ENCODE results near the gene SAFB2.

SAFB2 gene

GRCh38 chr19:5632657-5633056 is 10.1 kb upstream of the SAFB2 start:
- TF ChIP-seq, protein P1, sequence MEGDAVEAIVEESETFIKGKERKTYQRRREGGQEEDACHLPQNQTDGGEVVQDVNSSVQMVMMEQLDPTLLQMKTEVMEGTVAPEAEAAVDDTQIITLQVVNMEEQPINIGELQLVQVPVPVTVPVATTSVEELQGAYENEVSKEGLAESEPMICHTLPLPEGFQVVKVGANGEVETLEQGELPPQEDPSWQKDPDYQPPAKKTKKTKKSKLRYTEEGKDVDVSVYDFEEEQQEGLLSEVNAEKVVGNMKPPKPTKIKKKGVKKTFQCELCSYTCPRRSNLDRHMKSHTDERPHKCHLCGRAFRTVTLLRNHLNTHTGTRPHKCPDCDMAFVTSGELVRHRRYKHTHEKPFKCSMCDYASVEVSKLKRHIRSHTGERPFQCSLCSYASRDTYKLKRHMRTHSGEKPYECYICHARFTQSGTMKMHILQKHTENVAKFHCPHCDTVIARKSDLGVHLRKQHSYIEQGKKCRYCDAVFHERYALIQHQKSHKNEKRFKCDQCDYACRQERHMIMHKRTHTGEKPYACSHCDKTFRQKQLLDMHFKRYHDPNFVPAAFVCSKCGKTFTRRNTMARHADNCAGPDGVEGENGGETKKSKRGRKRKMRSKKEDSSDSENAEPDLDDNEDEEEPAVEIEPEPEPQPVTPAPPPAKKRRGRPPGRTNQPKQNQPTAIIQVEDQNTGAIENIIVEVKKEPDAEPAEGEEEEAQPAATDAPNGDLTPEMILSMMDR (conservative IDR thresholded peaks at IDR 0.05), result no peak
- H3K27ac ChIP-seq, result peak overlapping the region; percentile 54

DNA sequence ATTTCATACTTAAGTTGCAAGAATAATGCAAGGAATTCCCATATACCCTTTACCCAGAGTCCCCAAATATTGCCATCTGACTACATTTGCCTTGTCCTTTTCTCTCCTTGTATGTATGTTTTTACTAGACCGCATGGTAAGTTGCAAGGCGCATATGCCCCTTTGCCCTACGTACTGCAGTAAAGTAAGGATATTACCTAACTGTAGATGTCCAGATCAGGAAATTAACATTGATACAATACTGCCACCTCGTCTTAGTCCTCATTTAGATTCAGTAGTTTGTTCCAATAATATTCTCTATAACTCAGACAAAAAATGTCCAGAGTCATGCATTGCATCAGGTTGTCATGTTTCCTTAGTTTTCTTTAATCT is 9.7 kb upstream of the SAFB2 start:
- TF ChIP-seq, protein P1 (conservative IDR thresholded peaks at IDR 0.05), result no peak
- H3K27ac ChIP-seq, result peak overlapping the region; percentile 54

DNA sequence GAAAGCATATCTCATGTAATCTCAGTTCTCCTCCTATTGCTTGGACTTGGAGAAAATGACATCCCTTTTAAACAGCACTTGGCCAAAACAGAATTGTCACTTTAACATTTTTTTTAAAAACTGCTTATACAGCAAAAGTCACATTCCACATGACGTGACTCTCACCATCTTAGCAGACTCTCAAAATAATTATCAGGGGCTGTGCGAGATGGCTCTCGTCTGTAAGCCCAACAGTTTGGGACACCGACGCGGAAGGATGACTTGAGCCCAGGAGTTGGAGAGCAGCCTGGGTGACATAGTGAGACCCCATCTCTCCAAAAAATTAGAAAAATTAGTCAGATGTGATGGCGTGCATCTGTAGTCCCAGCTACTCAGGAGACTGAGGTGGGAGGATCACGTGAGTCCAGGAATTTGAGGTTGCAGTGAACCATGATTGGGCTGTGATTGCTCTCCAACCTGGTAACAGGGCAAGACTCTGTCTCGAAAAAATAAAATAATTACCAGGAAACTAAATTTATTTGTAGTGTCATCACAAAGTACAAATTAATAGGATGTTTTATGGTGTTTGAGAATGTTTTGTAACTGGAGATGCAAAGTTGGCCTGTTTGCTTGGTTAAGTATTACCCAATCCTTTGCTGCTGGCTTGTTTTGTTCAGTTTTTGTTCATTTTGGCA is 9.1 kb upstream of the SAFB2 start:
- TF ChIP-seq, protein P1 (conservative IDR thresholded peaks at IDR 0.05), result no peak
- H3K27ac ChIP-seq, result peak overlapping the region; percentile 54

GRCh38 chr19:5628919-5629481 is 6.4 kb upstream of the SAFB2 start:
- TF ChIP-seq, protein P1 (conservative IDR thresholded peaks at IDR 0.05), result no peak
- peak overlapping the region; percentile 54; the same call in 1 of the 2 replicates for H3K27ac ChIP-seq

DNA sequence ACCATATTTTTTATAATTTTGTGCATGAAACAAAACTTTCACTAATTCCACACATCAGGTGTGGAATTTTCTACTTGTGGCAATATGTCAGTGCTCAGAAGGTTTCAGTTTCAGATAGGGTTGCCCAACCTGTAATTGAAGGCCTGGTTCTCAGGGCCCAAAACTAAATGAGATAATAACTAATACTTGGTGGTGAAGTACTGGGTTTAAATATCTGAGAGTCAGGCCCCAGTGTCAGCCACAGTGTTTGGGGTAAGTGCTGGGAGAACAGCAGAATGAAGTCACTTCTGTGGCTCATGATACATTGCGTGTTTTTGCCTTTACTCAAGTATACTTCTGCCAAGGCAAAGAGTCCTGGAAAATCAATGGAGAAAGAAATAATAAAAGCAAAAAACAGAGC is 5.9 kb upstream of the SAFB2 start:
- TF ChIP-seq, protein P1 (conservative IDR thresholded peaks at IDR 0.05), result no peak
- H3K27ac ChIP-seq, result no peak overlapping the region; the same call in 1 of the 2 replicates

DNA sequence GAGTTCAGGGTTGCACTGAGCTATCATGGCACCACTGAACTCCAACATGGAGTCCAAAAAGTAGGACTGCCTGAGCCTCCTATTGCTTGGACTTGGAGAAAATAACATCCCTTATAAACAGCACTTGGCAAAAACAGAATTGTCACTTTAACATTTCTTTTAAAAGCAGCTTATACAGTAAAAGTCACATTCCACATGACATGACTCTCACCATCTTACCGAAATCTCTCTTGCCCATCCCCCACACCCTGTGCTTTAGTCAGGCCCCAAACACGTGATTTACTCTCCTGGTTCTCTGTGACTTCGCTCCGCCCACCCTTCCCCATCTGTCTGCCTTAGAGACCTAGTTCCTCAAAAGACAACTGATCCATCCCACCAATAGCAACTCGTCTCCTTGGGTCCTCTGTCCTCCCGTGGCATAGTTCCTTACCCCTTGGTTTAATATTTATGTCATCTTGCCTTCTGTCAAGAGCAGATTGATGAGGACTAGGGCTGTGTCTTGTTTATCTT is 4.9 kb upstream of the SAFB2 start:
- H3K27ac ChIP-seq, result no peak overlapping the region
- TF ChIP-seq, protein P1 (conservative IDR thresholded peaks at IDR 0.05), result no peak

GRCh38 chr19:5625641-5626040 is 3.1 kb upstream of the SAFB2 start:
- TF ChIP-seq, protein P1 (conservative IDR thresholded peaks at IDR 0.05), result no peak
- peak overlapping the region; percentile 93; the same call in 1 of the 2 replicates for H3K27ac ChIP-seq
